ENCODE results near the gene LIX1.

LIX1 gene

DNA sequence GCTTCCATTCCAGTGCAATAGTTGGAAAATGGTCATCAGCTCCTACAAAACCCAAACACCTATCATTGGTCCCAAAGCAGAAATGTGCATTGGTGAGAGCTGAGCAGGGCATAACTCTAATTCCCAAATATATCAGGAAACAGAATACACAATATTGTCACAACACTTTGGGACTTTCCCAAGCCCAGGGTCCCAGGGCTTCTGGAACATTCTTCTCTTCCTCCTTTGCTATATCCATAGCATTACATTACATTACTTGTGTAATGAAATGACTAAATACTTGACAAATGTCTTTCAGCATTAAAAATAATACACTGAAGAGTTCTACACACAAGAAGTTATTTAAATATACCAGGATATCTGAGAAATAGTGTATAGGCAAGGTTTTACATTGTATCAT lies 45.6 kb downstream of the LIX1 start:
- ChIA-PET CTCF (interaction anchor here (0.6 kb wide), 1 partner anchor 345 kb away, joined by 5 read pairs; no protein-coding TSS in a partner anchor), POLR2A (no interaction called here)
- Histone ChIP-seq H3K4me1 (ENCODE audit: control insufficient read depth, insufficient read depth, low read length) (peaks cover 8% of the 10 kb centered on the region), H3K27ac (ENCODE audit: extremely low read depth, low read depth, low read length) (no peak overlapping the region), H3K4me3 (ENCODE audit: low read depth, low read length) (no peak overlapping the region), H3K9me3 (ENCODE audit: control insufficient read depth, insufficient read depth, low read depth, low read length) (no peaks in the 10 kb centered on the region), H3K36me3 (ENCODE audit: control insufficient read depth in 2 of 2, insufficient read depth in 1 of 2, low read length in 2 of 2) (no peaks in the 10 kb centered on the region)
- TF ChIP-seq ZNF433 (tag by site-specific recombination; IDR thresholded peaks at IDR 0.05; ENCODE audit: low read depth) = no peak
- TF ChIP-seq ZNF555 (tag by site-specific recombination; conservative IDR thresholded peaks at IDR 0.05) = no peak
- TF ChIP-seq ZNF843 (tag by site-specific recombination; IDR thresholded peaks at IDR 0.05) = no peak
- no peak for TF ChIP-seq ZNF610 (tag by site-specific recombination; IDR thresholded peaks at IDR 0.05; ENCODE audit: borderline replicate concordance)
- TF ChIP-seq ZNF707 (tag by site-specific recombination; IDR thresholded peaks at IDR 0.05) = no peak
- no peak for TF ChIP-seq ZFP69B (tag by site-specific recombination; IDR thresholded peaks at IDR 0.05)
- TF ChIP-seq, protein P1, sequence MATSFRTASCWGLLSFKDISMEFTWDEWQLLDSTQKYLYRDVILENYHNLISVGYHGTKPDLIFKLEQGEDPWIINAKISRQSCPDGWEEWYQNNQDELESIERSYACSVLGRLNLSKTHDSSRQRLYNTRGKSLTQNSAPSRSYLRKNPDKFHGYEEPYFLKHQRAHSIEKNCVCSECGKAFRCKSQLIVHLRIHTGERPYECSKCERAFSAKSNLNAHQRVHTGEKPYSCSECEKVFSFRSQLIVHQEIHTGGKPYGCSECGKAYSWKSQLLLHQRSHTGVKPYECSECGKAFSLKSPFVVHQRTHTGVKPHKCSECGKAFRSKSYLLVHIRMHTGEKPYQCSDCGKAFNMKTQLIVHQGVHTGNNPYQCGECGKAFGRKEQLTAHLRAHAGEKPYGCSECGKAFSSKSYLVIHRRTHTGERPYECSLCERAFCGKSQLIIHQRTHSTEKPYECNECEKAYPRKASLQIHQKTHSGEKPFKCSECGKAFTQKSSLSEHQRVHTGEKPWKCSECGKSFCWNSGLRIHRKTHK (tag by site-specific recombination; IDR thresholded peaks at IDR 0.05) = no peak

DNA sequence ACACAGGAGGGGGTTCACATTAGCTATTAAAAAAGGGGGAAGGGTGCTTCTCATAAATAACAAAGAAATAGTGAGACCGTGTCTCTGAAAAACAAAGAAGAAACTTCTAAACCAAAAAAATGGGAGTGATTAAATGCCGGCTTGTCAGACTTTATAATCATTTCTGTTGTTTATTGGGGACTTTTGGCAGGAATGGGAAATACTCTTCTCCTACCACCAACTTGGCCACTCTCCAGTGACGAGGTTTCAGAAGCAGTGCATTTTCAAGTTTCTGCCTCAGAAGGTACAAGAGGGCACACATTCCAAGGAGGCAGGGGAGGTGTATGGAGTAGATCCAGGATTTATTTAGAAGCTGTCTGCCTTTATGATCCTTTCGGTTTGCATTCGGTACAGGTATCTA lies 46.2 kb downstream of the LIX1 start:
- ChIA-PET CTCF (interaction anchor here (1.2 kb wide), 1 partner anchor 344 kb away, joined by 3 read pairs; no protein-coding TSS in a partner anchor), POLR2A (no interaction called here)
- H3K4me3 ChIP-seq (ENCODE audit: low read depth, low read length) = no peak overlapping the region
- H3K9me3 ChIP-seq (ENCODE audit: control insufficient read depth, insufficient read depth, low read depth, low read length) = no peaks in the 10 kb centered on the region
- H3K27ac ChIP-seq (ENCODE audit: extremely low read depth, low read depth, low read length) = no peak overlapping the region
- H3K36me3 ChIP-seq (ENCODE audit: control insufficient read depth in 2 of 2, insufficient read depth in 1 of 2, low read length in 2 of 2) = no peaks in the 10 kb centered on the region
- peaks cover 1% of the 10 kb centered on the region for H3K4me1 ChIP-seq (ENCODE audit: control insufficient read depth, insufficient read depth, low read length)
- TF ChIP-seq ZFHX2 (tag by site-specific recombination; conservative IDR thresholded peaks at IDR 0.05) (no peak), ZNF585B (tag by site-specific recombination; IDR thresholded peaks at IDR 0.05) (no peak), ZNF239 (tag by site-specific recombination; IDR thresholded peaks at IDR 0.05) (no peak), ZNF610 (tag by site-specific recombination; IDR thresholded peaks at IDR 0.05; ENCODE audit: borderline replicate concordance) (no peak), ZNF549 (tag by site-specific recombination; IDR thresholded peaks at IDR 0.05) (no peak), ZSCAN23 (tag by site-specific recombination; IDR thresholded peaks at IDR 0.05) (no peak), ZNF132 (tag by site-specific recombination; IDR thresholded peaks at IDR 0.05; ENCODE audit: borderline replicate concordance) (no peak)
- TF ChIP-seq, protein P2, sequence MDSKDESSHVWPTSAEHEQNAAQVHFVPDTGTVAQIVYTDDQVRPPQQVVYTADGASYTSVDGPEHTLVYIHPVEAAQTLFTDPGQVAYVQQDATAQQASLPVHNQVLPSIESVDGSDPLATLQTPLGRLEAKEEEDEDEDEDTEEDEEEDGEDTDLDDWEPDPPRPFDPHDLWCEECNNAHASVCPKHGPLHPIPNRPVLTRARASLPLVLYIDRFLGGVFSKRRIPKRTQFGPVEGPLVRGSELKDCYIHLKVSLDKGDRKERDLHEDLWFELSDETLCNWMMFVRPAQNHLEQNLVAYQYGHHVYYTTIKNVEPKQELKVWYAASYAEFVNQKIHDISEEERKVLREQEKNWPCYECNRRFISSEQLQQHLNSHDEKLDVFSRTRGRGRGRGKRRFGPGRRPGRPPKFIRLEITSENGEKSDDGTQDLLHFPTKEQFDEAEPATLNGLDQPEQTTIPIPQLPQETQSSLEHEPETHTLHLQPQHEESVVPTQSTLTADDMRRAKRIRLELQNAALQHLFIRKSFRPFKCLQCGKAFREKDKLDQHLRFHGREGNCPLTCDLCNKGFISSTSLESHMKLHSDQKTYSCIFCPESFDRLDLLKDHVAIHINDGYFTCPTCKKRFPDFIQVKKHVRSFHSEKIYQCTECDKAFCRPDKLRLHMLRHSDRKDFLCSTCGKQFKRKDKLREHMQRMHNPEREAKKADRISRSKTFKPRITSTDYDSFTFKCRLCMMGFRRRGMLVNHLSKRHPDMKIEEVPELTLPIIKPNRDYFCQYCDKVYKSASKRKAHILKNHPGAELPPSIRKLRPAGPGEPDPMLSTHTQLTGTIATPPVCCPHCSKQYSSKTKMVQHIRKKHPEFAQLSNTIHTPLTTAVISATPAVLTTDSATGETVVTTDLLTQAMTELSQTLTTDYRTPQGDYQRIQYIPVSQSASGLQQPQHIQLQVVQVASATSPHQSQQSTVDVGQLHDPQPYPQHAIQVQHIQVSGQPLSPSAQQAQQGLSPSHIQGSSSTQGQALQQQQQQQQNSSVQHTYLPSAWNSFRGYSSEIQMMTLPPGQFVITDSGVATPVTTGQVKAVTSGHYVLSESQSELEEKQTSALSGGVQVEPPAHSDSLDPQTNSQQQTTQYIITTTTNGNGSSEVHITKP (tag by site-specific recombination; IDR thresholded peaks at IDR 0.05) = peak; percentile 92
- TF ChIP-seq, protein P3, sequence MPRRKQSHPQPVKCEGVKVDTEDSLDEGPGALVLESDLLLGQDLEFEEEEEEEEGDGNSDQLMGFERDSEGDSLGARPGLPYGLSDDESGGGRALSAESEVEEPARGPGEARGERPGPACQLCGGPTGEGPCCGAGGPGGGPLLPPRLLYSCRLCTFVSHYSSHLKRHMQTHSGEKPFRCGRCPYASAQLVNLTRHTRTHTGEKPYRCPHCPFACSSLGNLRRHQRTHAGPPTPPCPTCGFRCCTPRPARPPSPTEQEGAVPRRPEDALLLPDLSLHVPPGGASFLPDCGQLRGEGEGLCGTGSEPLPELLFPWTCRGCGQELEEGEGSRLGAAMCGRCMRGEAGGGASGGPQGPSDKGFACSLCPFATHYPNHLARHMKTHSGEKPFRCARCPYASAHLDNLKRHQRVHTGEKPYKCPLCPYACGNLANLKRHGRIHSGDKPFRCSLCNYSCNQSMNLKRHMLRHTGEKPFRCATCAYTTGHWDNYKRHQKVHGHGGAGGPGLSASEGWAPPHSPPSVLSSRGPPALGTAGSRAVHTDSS (tag by site-specific recombination; IDR thresholded peaks at IDR 0.05) = no peak
- TF ChIP-seq, protein P4, sequence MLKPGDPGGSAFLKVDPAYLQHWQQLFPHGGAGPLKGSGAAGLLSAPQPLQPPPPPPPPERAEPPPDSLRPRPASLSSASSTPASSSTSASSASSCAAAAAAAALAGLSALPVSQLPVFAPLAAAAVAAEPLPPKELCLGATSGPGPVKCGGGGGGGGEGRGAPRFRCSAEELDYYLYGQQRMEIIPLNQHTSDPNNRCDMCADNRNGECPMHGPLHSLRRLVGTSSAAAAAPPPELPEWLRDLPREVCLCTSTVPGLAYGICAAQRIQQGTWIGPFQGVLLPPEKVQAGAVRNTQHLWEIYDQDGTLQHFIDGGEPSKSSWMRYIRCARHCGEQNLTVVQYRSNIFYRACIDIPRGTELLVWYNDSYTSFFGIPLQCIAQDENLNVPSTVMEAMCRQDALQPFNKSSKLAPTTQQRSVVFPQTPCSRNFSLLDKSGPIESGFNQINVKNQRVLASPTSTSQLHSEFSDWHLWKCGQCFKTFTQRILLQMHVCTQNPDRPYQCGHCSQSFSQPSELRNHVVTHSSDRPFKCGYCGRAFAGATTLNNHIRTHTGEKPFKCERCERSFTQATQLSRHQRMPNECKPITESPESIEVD (tag by site-specific recombination; IDR thresholded peaks at IDR 0.05) = 0 out of 2 replicates have a peak, but pooled peaks have one; percentile 22
